ENCODE measurements around the gene CD4.

CD4 gene

DNA sequence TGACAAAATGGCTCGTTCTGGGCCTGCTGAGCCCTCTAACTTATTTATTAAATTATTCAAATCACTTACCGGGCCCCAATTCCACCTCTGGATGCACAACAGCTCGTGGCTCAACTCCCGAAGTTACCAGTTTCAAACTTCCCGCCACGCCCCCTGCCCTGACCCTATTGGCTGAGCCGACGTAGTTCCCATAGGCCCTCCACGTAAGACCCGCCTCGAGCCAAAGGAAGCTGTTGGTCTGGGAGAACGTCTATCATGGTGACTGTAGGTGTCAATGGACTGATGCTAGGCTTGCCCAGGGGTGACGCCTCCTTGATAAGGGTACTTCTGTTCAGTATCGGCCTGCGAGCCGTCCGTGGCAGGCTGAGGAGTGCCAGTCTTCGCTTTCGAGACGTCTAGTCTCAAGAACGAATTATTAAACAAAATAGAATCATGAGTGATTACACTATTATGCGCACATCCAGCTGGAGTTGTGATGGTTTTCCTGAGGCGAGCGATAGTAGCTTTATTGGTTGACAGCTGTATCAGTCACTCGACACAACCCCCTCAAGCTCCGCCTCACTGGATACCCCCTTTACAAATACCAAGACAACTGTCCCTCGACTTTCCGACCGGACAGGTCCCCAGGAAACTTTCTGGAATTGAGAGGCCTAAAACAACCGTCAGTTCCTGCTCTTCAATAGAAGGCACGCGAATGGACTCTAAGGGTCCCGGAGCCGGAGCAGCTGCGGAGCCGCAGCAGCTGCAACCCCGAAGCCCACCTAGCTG, 62.0 kb downstream of the CD4 start, which contains the start of gene CDCA3:
CDCA3 (minus strand) TSS at position 134 of the 768 bp plus-strand sequence. CDS start 334 bp downstream, outside the sequence.
- POLR2A ChIA-PET (ENCODE audit: low non-redundant PET), result interaction anchor here (0.5 to 2.6 kb wide), 7 partner anchors 13 to 155 kb away, joined by 3 to 13 read pairs (median 3); partner anchors contain the start of genes COPS7A, MLF2 and TPI1
- DNase-seq (ENCODE audit: low spot score), result peak; percentile 100
- peak within 1 kb of the TSS; percentile 85 for H3K27ac ChIP-seq
- CTCF ChIA-PET, result interaction anchor here (1.0 kb wide), 1 partner anchor 21 kb away, joined by 3 read pairs; the partner anchor contains the start of gene SPSB2
- TF ChIP-seq, protein P1, sequence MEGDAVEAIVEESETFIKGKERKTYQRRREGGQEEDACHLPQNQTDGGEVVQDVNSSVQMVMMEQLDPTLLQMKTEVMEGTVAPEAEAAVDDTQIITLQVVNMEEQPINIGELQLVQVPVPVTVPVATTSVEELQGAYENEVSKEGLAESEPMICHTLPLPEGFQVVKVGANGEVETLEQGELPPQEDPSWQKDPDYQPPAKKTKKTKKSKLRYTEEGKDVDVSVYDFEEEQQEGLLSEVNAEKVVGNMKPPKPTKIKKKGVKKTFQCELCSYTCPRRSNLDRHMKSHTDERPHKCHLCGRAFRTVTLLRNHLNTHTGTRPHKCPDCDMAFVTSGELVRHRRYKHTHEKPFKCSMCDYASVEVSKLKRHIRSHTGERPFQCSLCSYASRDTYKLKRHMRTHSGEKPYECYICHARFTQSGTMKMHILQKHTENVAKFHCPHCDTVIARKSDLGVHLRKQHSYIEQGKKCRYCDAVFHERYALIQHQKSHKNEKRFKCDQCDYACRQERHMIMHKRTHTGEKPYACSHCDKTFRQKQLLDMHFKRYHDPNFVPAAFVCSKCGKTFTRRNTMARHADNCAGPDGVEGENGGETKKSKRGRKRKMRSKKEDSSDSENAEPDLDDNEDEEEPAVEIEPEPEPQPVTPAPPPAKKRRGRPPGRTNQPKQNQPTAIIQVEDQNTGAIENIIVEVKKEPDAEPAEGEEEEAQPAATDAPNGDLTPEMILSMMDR (conservative IDR thresholded peaks at IDR 0.05; ENCODE audit: low read depth), result no peak

DNA sequence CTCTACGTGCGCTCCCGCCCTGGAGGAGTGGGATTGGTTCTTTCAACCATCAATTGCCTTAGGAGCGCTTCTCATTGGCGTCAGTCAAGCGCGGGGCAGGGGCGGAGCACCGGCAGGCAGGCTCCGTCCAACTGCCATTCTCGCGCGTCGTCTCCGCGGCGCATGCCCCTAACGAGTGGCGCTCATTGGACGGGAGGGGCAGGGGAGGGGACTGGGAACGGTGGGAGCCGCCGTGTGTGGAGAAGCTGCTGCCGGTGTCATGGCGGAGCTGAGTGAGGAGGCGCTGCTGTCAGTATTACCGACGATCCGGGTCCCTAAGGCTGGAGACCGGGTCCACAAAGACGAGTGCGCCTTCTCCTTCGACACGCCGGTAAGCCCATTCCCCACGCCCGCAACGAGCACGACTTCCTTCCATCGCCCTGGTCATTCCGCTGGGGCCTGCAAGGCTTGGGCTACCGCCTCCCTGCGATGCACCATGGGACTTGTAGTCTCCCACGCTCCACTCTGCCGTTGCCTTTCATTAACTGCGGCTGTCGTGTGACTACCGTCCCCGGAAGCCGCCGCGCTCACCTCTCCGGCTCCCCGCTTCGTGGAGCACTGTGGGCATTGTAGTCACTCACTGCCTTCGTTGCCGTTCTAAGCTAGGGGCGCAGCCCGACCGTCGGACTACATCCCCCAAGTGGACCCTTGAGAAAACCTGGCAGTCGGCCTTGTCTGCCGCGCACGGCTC, 62.8 kb downstream of the CD4 start, which contains the start of gene USP5:
USP5 (plus strand) TSS at position 230 of the 730 bp plus-strand sequence; CDS start at position 260, 30 bp downstream.
- peak; percentile 98 for DNase-seq (ENCODE audit: low spot score)
- ChIA-PET POLR2A (ENCODE audit: low non-redundant PET) (interaction anchor here (0.5 to 2.6 kb wide), 8 partner anchors 12 to 156 kb away, joined by 3 to 13 read pairs (median 3); partner anchors contain the start of genes COPS7A, GNB3, MLF2 and TPI1), CTCF (interaction anchor here (0.6 to 1.6 kb wide), 4 partner anchors 15 to 27 kb away, joined by 3 to 7 read pairs (median 4); no protein-coding TSS in a partner anchor)
- TF ChIP-seq, protein P1 (conservative IDR thresholded peaks at IDR 0.05; ENCODE audit: low read depth), result no peak
- peak within 1 kb of the TSS; percentile 85 for H3K27ac ChIP-seq

DNA sequence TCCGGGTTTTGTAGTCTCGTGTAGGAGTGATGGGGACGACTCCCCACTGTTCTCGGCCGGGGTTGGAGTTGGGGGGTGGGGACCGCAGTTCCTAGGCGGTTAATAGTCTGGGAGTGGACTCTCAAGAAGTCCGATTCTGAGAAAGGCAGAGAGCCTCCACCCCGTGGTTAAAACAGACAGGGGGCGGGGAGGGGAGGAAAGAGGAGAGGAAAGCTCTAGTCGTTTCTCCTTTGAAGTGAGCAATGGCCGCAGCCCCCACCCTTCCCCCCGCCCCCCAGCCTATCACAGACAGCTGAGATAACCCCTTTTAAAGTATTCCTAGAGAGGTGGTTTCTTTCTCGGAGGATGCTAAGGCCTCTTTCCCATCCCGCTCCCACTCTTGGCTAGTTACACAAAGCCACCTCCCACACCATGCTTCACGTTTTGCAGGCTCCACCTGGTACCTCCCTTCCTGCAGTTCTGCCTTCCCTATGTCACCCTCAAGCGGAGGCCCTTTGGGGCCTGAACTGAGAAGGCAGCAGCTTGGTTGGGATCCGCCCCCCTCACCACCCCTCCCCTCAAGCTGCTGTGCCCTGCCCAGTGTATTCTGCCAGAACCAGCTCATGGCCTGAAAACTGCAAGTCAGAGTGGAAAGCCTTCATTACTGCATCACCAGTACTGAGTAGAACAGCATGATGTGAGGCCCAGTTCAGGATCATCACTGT, 63.5 kb downstream of the CD4 start:
- peak overlapping the region; percentile 85 for H3K27ac ChIP-seq
- TF ChIP-seq, protein P1 (conservative IDR thresholded peaks at IDR 0.05; ENCODE audit: low read depth), result no peak
- CTCF ChIA-PET, result interaction anchor here (0.6 to 1.6 kb wide), 4 partner anchors 15 to 28 kb away, joined by 3 to 7 read pairs (median 4); no protein-coding TSS in a partner anchor
- POLR2A ChIA-PET (ENCODE audit: low non-redundant PET), result interaction anchor here (0.6 to 2.6 kb wide), 7 partner anchors 12 to 128 kb away, joined by 3 to 13 read pairs (median 3); partner anchors contain the start of genes GNB3, MLF2 and TPI1
- peak; percentile 55 for DNase-seq (ENCODE audit: low spot score)

DNA sequence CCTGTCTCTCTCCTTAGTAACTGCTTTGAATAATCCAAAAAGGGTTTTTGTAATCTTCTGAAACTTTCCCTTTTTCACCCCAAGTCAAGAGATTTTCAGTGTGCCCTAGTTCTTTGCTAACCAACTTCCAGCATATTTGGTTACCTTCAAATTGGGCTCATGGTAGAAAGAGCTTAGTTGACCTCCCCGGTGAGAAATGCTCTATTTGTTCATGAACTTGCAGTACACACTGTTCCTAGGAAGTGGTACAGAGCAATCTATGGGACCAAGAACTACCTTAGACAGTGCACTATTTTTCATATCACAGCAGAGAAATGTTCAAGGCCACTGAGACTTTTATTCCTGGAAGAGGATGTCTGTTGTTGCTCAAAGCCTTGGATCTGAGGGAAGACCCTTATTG, 64.3 kb downstream of the CD4 start:
- CTCF ChIA-PET, result interaction anchor here (1.6 kb wide), 1 partner anchor 16 kb away, joined by 7 read pairs; no protein-coding TSS in a partner anchor
- TF ChIP-seq, protein P1 (conservative IDR thresholded peaks at IDR 0.05; ENCODE audit: low read depth), result no peak
- H3K27ac ChIP-seq, result peak overlapping the region; percentile 85
- DNase-seq (ENCODE audit: low spot score), result no peak
- POLR2A ChIA-PET (ENCODE audit: low non-redundant PET), result interaction anchor here (2.6 kb wide), 1 partner anchor 14 kb away, joined by 13 read pairs; the partner anchor contains the start of gene TPI1

DNA sequence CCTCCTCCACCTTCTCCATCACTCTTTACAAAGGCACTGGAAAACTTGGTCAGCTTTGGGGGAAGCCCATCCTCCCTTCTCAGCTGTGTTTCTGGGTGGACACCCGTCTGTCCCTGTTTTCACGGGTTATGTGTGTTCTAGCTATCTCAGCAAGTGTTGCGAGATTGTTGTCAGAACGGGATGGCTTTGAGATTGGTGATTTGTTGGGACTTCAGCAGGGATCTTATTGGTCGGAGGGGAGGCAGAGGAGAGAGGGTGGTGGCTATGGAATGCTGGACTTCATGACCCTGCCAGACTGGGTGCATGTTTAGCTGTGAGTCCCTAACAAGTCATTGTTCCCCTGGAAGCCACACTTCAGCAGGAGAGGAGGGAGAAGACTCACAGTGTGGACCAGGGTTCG, 64.7 kb downstream of the CD4 start:
- peak overlapping the region; percentile 37 for H3K27ac ChIP-seq
- TF ChIP-seq, protein P1 (conservative IDR thresholded peaks at IDR 0.05; ENCODE audit: low read depth), result no peak
- ChIA-PET POLR2A (ENCODE audit: low non-redundant PET) (no interaction called here), CTCF (interaction anchor here (0.6 to 1.3 kb wide), 3 partner anchors 11 to 193 kb away, joined by 3 to 6 read pairs (median 4); no protein-coding TSS in a partner anchor)
- no peak for DNase-seq (ENCODE audit: low spot score)

Measured in RWPE1 (cell line).